A549 (cell line): Measurements from ENCODE around the gene RBBP4. TPM values are rescaled to one million over a fixed set of nuclear protein-coding genes. Genes with fewer than 3 reads are reported as not detected.

ENCODE experiments used
- ATAC-seq, 2 experiments: fragments of 200-7000 bp in 1 of 2; fragments of >200 bp in 1 of 2; cut with Nextera tagmentation in 1 of 2; cut with Tn5 transposase in 1 of 2; 3 replicates each; pipeline versions ENCODE4 v1.8.0 to v1.9.1; 2018 to 2020; ENCODE audit warnings: mild to moderate bottlenecking in 1 of 2, moderate library complexity in 1 of 2
- CTCF ChIA-PET: fragments of 300-600 bp; sonication (Branson Sonifier 250); formaldehyde crosslinking; extraction: SDS; loops from one replicate; lab custom pipeline; 2021; ENCODE audit warnings: antibody characterized with exemption, inconsistent platforms; lab: Yijun Ruan, JAX
- POLR2A ChIA-PET: fragments of 350-600 bp; formaldehyde crosslinking; extraction: SDS; loops from one replicate; lab custom pipeline; 2021; ENCODE audit warnings: antibody characterized with exemption, inconsistent platforms; lab: Yijun Ruan, JAX
- DNase-seq, 2 experiments: peaks; one replicate each; pipeline versions ENCODE4 v3.0.0 to v3.0.0-alpha.2; 2011 to 2016; ENCODE audit warnings: low read depth in 1 of 2, low spot score in 1 of 2
- FAIRE-seq: peaks from 2 replicates; lab custom pipeline; 2011; peaks lifted over from hg19 to GRCh38; lab: Jason Lieb, UNC
- H3K27ac ChIP-seq, 2 experiments: fragments of >200 bp; sonication (Bioruptor Twin); formaldehyde crosslinking; 3 replicates each; pipeline ENCODE4 v1.5.1; 2016 to 2017
- H3K4me1 ChIP-seq: fragments of >200 bp; sonication (Bioruptor Twin); formaldehyde crosslinking; 3 replicates; pipeline ENCODE4 v1.6.1; 2016
- H3K4me2 ChIP-seq: fragments of >200 bp; sonication (Bioruptor Twin); formaldehyde crosslinking; 3 replicates; pipeline ENCODE4 v1.6.1; 2016
- H3K4me3 ChIP-seq: fragments of >200 bp; sonication (Bioruptor Twin); formaldehyde crosslinking; 3 replicates; pipeline ENCODE4 v1.5.1; 2016
- H3K9me3 ChIP-seq: fragments of >200 bp; sonication (Bioruptor Twin); formaldehyde crosslinking; 3 replicates; pipeline ENCODE4 v1.6.1; 2016
- ATOH8 ChIP-seq: fragments of 250-450 bp; sonication (Bioruptor Pico); IDR thresholded peaks from 2 replicates; pipeline ENCODE4 v1.5.0; 2020; ENCODE audit warnings: low read depth, mild to moderate bottlenecking, moderate library complexity
- BHLHE40 ChIP-seq: IDR thresholded peaks from 2 replicates; pipeline ENCODE4 v1.6.1; 2012; ENCODE audit warnings: low read depth, low read length, inconsistent platforms
- CBX2 ChIP-seq: fragments of 200-600 bp; sonication (generic); IDR thresholded peaks from 2 replicates; pipeline ENCODE4 v1.6.1; 2016; ENCODE audit warnings: low read depth, mild to moderate bottlenecking, borderline replicate concordance
- CBX8 ChIP-seq: fragments of 200-600 bp; sonication (generic); IDR thresholded peaks from 2 replicates; pipeline ENCODE4 v1.6.1; 2016
- CHD4 ChIP-seq: fragments of 200-600 bp; sonication (generic); IDR thresholded peaks from 2 replicates; pipeline ENCODE4 v1.6.1; 2016; ENCODE audit warnings: antibody characterized with exemption, mild to moderate bottlenecking, borderline replicate concordance
- CTCF ChIP-seq: fragments of >200 bp; sonication (Bioruptor Twin); formaldehyde crosslinking; IDR thresholded peaks from 3 replicates; pipeline ENCODE4 v1.5.1; 2016
- E2F6 ChIP-seq: IDR thresholded peaks from 2 replicates; pipeline ENCODE4 v1.6.1; 2012; ENCODE audit warnings: low read depth, borderline replicate concordance
- EHF ChIP-seq: fragments of 250-450 bp; sonication (Bioruptor Pico); IDR thresholded peaks from 2 replicates; pipeline ENCODE4 v1.5.0; 2020; ENCODE audit warnings: mild to moderate bottlenecking
- EHMT2 ChIP-seq: fragments of 200-600 bp; sonication (generic); IDR thresholded peaks from 2 replicates; pipeline ENCODE4 v1.6.1; 2016; ENCODE audit warnings: antibody characterized with exemption, low read depth, mild to moderate bottlenecking, moderate library complexity
- EP300 ChIP-seq, 2 experiments: fragments of >200 bp; sonication (Bioruptor Twin); formaldehyde crosslinking; IDR thresholded peaks; 2 replicates in 1 of 2; 3 replicates in 1 of 2; pipeline ENCODE4 v1.6.1; 2016 to 2017
- FOSB ChIP-seq: fragments of 250-450 bp; sonication (Bioruptor Pico); IDR thresholded peaks from 2 replicates; pipeline ENCODE4 v1.5.0; 2020; ENCODE audit warnings: mild to moderate bottlenecking, moderate library complexity
- FOXS1 ChIP-seq: fragments of 250-450 bp; sonication (Bioruptor Pico); IDR thresholded peaks from 2 replicates; pipeline ENCODE4 v1.5.0; 2020; ENCODE audit warnings: mild to moderate bottlenecking, moderate library complexity
- HDAC2 ChIP-seq: fragments of 200-600 bp; sonication (generic); IDR thresholded peaks from 2 replicates; pipeline ENCODE4 v1.6.1; 2016
- HEYL ChIP-seq: fragments of 250-450 bp; sonication (Bioruptor Pico); IDR thresholded peaks from 2 replicates; pipeline ENCODE4 v1.8.0; 2021; ENCODE audit warnings: mild to moderate bottlenecking, moderate library complexity
- JUN ChIP-seq, 2 experiments: fragments of >200 bp; sonication (Bioruptor Twin); formaldehyde crosslinking; IDR thresholded peaks; 2 replicates in 1 of 2; 3 replicates in 1 of 2; pipeline ENCODE4 v1.6.1; 2016 to 2017
- JUNB ChIP-seq: fragments of >200 bp; sonication (Bioruptor Twin); formaldehyde crosslinking; IDR thresholded peaks from 2 replicates; pipeline ENCODE4 v1.6.1; 2016
- KDM1A ChIP-seq: fragments of 200-600 bp; sonication (generic); IDR thresholded peaks from 2 replicates; pipeline ENCODE4 v1.6.1; 2016; ENCODE audit warnings: low read depth, mild to moderate bottlenecking
- KDM5A ChIP-seq: fragments of 200-600 bp; sonication (generic); IDR thresholded peaks from 2 replicates; pipeline ENCODE4 v1.6.1; 2016; ENCODE audit warnings: antibody characterized with exemption, mild to moderate bottlenecking
- MAFK ChIP-seq: fragments of 450-650 bp; IDR thresholded peaks from 2 replicates; pipeline ENCODE4 v1.6.1; 2014; ENCODE audit not compliant: partially characterized antibody
- MYC ChIP-seq: IDR thresholded peaks from 2 replicates; pipeline ENCODE4 v1.6.1; 2012; ENCODE audit warnings: mild to moderate bottlenecking, inconsistent platforms, low read length, improper control_type of control experiment, borderline replicate concordance
- NFE2L2 ChIP-seq: fragments of 150-350 bp; conservative IDR thresholded peaks from 2 replicates; pipeline ENCODE4 v1.6.1; 2014; ENCODE audit warnings: low read length
- POLR2A ChIP-seq: IDR thresholded peaks from 2 replicates; pipeline ENCODE4 v1.6.1; 2012; ENCODE audit warnings: mild to moderate bottlenecking, low read length
- RAD21 ChIP-seq, 2 experiments: fragments of >200 bp in 1 of 2; sonication (Bioruptor Twin) in 1 of 2; formaldehyde crosslinking in 1 of 2; IDR thresholded peaks in 1 of 2; conservative IDR thresholded peaks in 1 of 2; 2 replicates in 1 of 2; 3 replicates in 1 of 2; pipeline ENCODE4 v1.6.1; 2012 to 2018; ENCODE audit warnings: inconsistent platforms in 1 of 2
- RCOR1 ChIP-seq: fragments of 150-350 bp; IDR thresholded peaks from 2 replicates; pipeline ENCODE4 v1.6.1; 2014; ENCODE audit warnings: antibody characterized with exemption, low read length, low read depth
- SREBF2 ChIP-seq: fragments of 450-650 bp; IDR thresholded peaks from 2 replicates; pipeline ENCODE4 v1.6.1; 2014; ENCODE audit warnings: mild to moderate bottlenecking, moderate library complexity
- TFCP2L1 ChIP-seq: fragments of 250-450 bp; sonication (Bioruptor Pico); IDR thresholded peaks from 2 replicates; pipeline ENCODE4 v1.5.0; 2021; ENCODE audit warnings: mild to moderate bottlenecking
- TP53 ChIP-seq: fragments of 250-450 bp; sonication (Bioruptor Pico); IDR thresholded peaks from 2 replicates; pipeline ENCODE4 v1.5.0; 2021; ENCODE audit warnings: mild to moderate bottlenecking, moderate library complexity
- USF2 ChIP-seq: fragments of 450-650 bp; IDR thresholded peaks from 2 replicates; pipeline ENCODE4 v1.6.1; 2014; ENCODE audit warnings: antibody characterized with exemption
- ZFP36 ChIP-seq: fragments of 450-650 bp; IDR thresholded peaks from 2 replicates; pipeline ENCODE4 v1.6.1; 2014; ENCODE audit warnings: borderline replicate concordance; ENCODE audit not compliant: partially characterized antibody
- ZSCAN20 ChIP-seq: fragments of 250-450 bp; sonication (Bioruptor Pico); IDR thresholded peaks from 2 replicates; pipeline ENCODE4 v1.8.0; 2022; ENCODE audit warnings: mild to moderate bottlenecking, moderate library complexity
- WGBS: methylation state at CpG from one replicate; pipeline ENCODE4 v1.1.6; 2017; ENCODE audit errors: missing lambda C conversion rate; 5-methylcytosine and 5-hydroxymethylcytosine counted together
- polyA plus RNA-seq, 4 experiments: library from polyadenylated mRNA; depleted of rRNA in 3 of 4; stranded (reverse); fragments of >200 nt; fragmentation: RNase III in 1 of 4; extraction: RNeasy Plus Mini Kit Qiagen cat#74134 plus additional on column Dnase treatment in 1 of 4; gene quantifications; 2 replicates in 3 of 4; 3 replicates in 1 of 4; pipeline ENCODE4 v1.2.3, GENCODE V29; 2011 to 2017
- TF ChIP-seq, protein P1 (sequence below): fragments of 250-450 bp; sonication (Bioruptor Pico); IDR thresholded peaks from 2 replicates; pipeline ENCODE4 v1.5.0; 2021; ENCODE audit warnings: mild to moderate bottlenecking, moderate library complexity, borderline replicate concordance

The RBBP4 gene
- polyA plus RNA-seq, 2 of the 4 experiments (the other 2 are of a cell fraction): 107 to 137 TPM

DNA sequence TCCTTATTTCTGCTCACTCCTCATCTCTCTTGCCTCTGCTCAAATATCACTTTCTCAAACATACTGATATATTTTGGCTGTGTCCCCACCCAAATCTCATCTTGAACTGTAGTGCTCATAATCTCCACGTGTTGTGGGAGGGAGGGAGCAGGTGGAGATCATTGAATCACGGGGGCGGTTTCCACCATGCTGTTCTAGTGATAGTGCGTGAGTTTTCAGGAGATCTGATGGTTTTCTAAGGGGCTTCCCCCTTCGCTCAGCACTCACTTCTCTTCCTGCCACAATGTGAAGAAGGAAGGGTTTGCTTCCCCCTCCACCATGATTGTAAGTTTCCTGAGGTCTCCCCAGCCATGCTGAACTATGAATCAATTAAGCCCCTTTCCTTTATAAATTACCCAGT, 27.2 kb upstream of the RBBP4 start:
- Histone ChIP-seq H3K4me1 (0 out of 3 replicates have a peak, but pooled peaks cover 5% of the 10 kb centered on the region), H3K4me2 (no peak overlapping the region), H3K27ac (no peak overlapping the region)
- no peak for DNase-seq
- CTCF ChIA-PET: no interaction called here
- no peak for TF ChIP-seq EHF (CRISPR knock-in tag)
- no peak for TF ChIP-seq CHD4
- TF ChIP-seq, protein P1, sequence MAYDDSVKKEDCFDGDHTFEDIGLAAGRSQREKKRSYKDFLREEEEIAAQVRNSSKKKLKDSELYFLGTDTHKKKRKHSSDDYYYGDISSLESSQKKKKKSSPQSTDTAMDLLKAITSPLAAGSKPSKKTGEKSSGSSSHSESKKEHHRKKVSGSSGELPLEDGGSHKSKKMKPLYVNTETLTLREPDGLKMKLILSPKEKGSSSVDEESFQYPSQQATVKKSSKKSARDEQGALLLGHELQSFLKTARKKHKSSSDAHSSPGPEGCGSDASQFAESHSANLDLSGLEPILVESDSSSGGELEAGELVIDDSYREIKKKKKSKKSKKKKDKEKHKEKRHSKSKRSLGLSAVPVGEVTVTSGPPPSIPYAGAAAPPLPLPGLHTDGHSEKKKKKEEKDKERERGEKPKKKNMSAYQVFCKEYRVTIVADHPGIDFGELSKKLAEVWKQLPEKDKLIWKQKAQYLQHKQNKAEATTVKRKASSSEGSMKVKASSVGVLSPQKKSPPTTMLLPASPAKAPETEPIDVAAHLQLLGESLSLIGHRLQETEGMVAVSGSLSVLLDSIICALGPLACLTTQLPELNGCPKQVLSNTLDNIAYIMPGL (CRISPR knock-in tag): no peak
- TF ChIP-seq ZFP36: no peak
- no peak for TF ChIP-seq BHLHE40
- TF ChIP-seq CBX2: no peak
- no peak for TF ChIP-seq MAFK
- no peak for TF ChIP-seq POLR2A
- TF ChIP-seq, all 56 proteins: peak for 0
- POLR2A ChIA-PET: no interaction called here
- 85% methylated on average over 5 of the region's 5 CpGs for WGBS
- no peak for ATAC-seq
- no peak for FAIRE-seq
- Histone ChIP-seq H3K9me3 (no peaks in the 10 kb centered on the region), H3K4me3 (no peak overlapping the region)

- DNase-seq (no peak), ATAC-seq (no peak), FAIRE-seq (no peak)
- 0 out of 3 replicates have a peak, but pooled peaks cover 5% of the 10 kb centered on the region for H3K4me1 ChIP-seq
- no peak overlapping the region for H3K4me3 ChIP-seq
- CTCF ChIA-PET: no interaction called here
- no peaks in the 10 kb centered on the region for H3K9me3 ChIP-seq
- POLR2A ChIA-PET: no interaction called here
- no peak overlapping the region for H3K4me2 ChIP-seq
- TF ChIP-seq CHD4 (no peak), TP53 (CRISPR knock-in tag) (no peak), TFCP2L1 (no peak), FOXS1 (CRISPR knock-in tag) (no peak), E2F6 (no peak), EHF (CRISPR knock-in tag) (no peak), SREBF2 (no peak), CTCF (no peak), NFE2L2 (no peak), HDAC2 (no peak), EHMT2 (no peak), FOSB (no peak), BHLHE40 (no peak), MAFK (no peak), CBX8 (no peak), KDM5A (no peak), KDM1A (no peak), POLR2A (no peak)
- WGBS: 87% methylated on average over 1 of the region's 1 CpG
- no peak overlapping the region for H3K27ac ChIP-seq
Observed at GRCh38 chr1:32626176-32626575, 24.8 kb upstream of the RBBP4 start.

DNA sequence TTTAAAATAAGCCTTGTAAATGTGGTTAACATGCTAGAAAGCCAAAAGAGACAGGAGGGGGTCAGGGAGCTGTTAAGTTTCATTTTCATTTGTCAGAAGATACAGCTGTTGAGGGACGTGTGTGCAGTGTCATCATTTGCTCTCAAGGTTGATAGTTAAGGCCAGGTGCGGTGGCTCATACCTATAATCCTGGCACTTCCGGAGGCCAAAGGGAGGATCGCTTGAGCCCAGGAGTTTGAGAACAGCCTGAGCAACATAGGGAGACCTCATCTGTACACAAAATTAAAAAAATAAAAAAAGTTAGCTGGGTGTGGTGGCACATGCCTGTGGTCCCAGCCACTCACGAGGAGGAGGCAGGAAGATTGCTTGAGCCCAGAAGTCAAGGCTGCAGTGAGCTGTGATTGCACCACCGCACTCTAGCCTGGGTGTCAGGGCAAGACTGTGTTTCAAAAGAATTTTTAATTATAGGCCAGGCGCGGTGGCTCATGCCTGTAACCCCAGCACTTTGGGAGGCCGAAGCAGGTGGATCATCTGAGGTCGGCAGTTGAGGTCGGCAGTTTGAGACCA, 23.3 kb upstream of the RBBP4 start:
- 92% methylated on average over 10 of the region's 11 CpGs for whole genome bisulfite sequencing
- Histone ChIP-seq H3K4me2 (no peak overlapping the region), H3K4me3 (no peak overlapping the region), H3K9me3 (no peaks in the 10 kb centered on the region), H3K4me1 (0 out of 3 replicates have a peak, but pooled peaks cover 5% of the 10 kb centered on the region), H3K27ac (no peak overlapping the region)
- DNase-seq (no peak), FAIRE-seq (no peak), ATAC-seq (no peak)
- ChIA-PET POLR2A (no interaction called here), CTCF (no interaction called here)
- TF ChIP-seq HEYL (CRISPR knock-in tag): no peak
- TF ChIP-seq ATOH8 (CRISPR knock-in tag): no peak
- TF ChIP-seq FOSB: no peak
- no peak for TF ChIP-seq ZSCAN20 (CRISPR knock-in tag)
- no peak for TF ChIP-seq POLR2A
- no peak for TF ChIP-seq FOXS1 (CRISPR knock-in tag)
- TF ChIP-seq JUN (IDR thresholded peaks at IDR 0.05): no peak
- TF ChIP-seq RAD21 (conservative IDR thresholded peaks at IDR 0.05 in 1 of 2, IDR thresholded peaks at IDR 0.05 in 1 of 2): no peak
- no peak for TF ChIP-seq KDM1A
- no peak for TF ChIP-seq USF2
- TF ChIP-seq EP300 (IDR thresholded peaks at IDR 0.05): no peak
- TF ChIP-seq MYC: no peak
- TF ChIP-seq JUNB: no peak
- TF ChIP-seq RCOR1: no peak
